ENCODE measurements around the gene DGKQ. TPM values are rescaled to one million over a fixed set of nuclear protein-coding genes. Genes with fewer than 3 reads are reported as not detected.

Gene DGKQ
- total RNA-seq, 1 experiment from 2014 or later, result 22.0 TPM

- no peak for DNase-seq (ENCODE audit: low read depth, low spot score)
- H3K27me3 ChIP-seq (ENCODE audit: insufficient read depth, low read length), result no peaks in the 10 kb centered on the region
- BruUV-seq (replicated peaks), result no TSS peak
- ATAC-seq, result no peak
- CTCF ChIA-PET, result no interaction called here
- peaks cover 14 to 25% of the 10 kb centered on the region in 2 experiments; a peak in 3 of 4 replicates for H3K4me1 ChIP-seq (ENCODE audit: control insufficient read depth in 1 of 2, insufficient read depth in 2 of 2, low read length in 2 of 2)
- RAD21 ChIA-PET (ENCODE audit: low non-redundant PET in 1 of 2, low total read pairs in 2 of 2, uncharacterized antibody in 2 of 2, unreplicated experiment in 2 of 2), result no interaction called here
- no peak overlapping the region for H3K4me3 ChIP-seq (replicated peaks in 1 of 2; ENCODE audit: low read depth in 1 of 2, low read length in 2 of 2)
- no peak overlapping the region for H3K27ac ChIP-seq (ENCODE audit: low read depth, low read length)
- POLR2A ChIA-PET, result no interaction called here
- H3K9me3 ChIP-seq (ENCODE audit: control insufficient read depth in 1 of 2, insufficient read depth in 1 of 2, low read depth in 1 of 2, low read length in 2 of 2), result no peaks in the 10 kb centered on the region
- no peaks in the 10 kb centered on the region for H4K20me1 ChIP-seq (ENCODE audit: insufficient read depth)
- no peaks in the 10 kb centered on the region for H3K79me2 ChIP-seq (ENCODE audit: insufficient read depth, low read length)
- H3K9me2 ChIP-seq (ENCODE audit: insufficient read depth), result no peaks in the 10 kb centered on the region
- H3K9ac ChIP-seq (ENCODE audit: low read length), result no peak overlapping the region
- H2AFZ ChIP-seq (ENCODE audit: low read depth, low read length, poor library complexity, severe bottlenecking), result no peak overlapping the region
- no peak overlapping the region for H3K4me2 ChIP-seq (ENCODE audit: low read length)
- H3K36me3 ChIP-seq (ENCODE audit: control insufficient read depth in 1 of 2, insufficient read depth in 2 of 2, low read length in 2 of 2), result no peaks in the 10 kb centered on the region
- intact Hi-C loops (cut with micrococcal nuclease), result no loop called here
- TF ChIP-seq EZH2phosphoT487 (IDR thresholded peaks at IDR 0.05; ENCODE audit: borderline replicate concordance) (no peak), TCF7L2 (IDR thresholded peaks at IDR 0.05; ENCODE audit: borderline replicate concordance, extremely low read depth, insufficient read depth, insufficient read length) (no peak), SIN3A (IDR thresholded peaks at IDR 0.05; ENCODE audit: low read depth) (no peak), SP1 (IDR thresholded peaks at IDR 0.05; ENCODE audit: low read depth) (no peak), ZFX (IDR thresholded peaks at IDR 0.05) (no peak), MAX (IDR thresholded peaks at IDR 0.05) (no peak), JUND (IDR thresholded peaks at IDR 0.05) (no peak), SRF (IDR thresholded peaks at IDR 0.05; ENCODE audit: low read depth) (no peak), EZH2 (IDR thresholded peaks at IDR 0.05) (no peak), YY1 (IDR thresholded peaks at IDR 0.05; ENCODE audit: extremely low read depth, insufficient replicate concordance, low read depth, low read length) (no peak), RAD21 (IDR thresholded peaks at IDR 0.05; ENCODE audit: low read depth) (no peak), ELF1 (IDR thresholded peaks at IDR 0.05; ENCODE audit: borderline replicate concordance, low read depth) (no peak), FOSL1 (IDR thresholded peaks at IDR 0.05; ENCODE audit: low read depth) (no peak), CTCF (IDR thresholded peaks at IDR 0.05 in 2 of 3, conservative IDR thresholded peaks at IDR 0.05 in 1 of 3; ENCODE audit: borderline replicate concordance in 1 of 3, insufficient read depth in 1 of 3, low read depth in 2 of 3, low read length in 2 of 3) (no peak), REST (IDR thresholded peaks at IDR 0.05; ENCODE audit: low read depth) (no peak), ATF3 (IDR thresholded peaks at IDR 0.05) (no peak), POLR2A (IDR thresholded peaks at IDR 0.05; ENCODE audit: borderline replicate concordance, extremely low read depth, insufficient read depth, insufficient read length) (no peak), POLR2AphosphoS5 (IDR thresholded peaks at IDR 0.05; ENCODE audit: low read depth, low read length) (no peak), ZNF274 (IDR thresholded peaks at IDR 0.05; ENCODE audit: low read depth, low read length) (no peak)
These were observed 6.0 kb downstream of the DGKQ start for GRCh38 chr4:967113-968104.
